Lower lobe of right lung (tissue), 2 donors: ENCODE results near the gene TRIM2. TPM values are rescaled to one million over a fixed set of nuclear protein-coding genes. Genes with fewer than 3 reads are reported as not detected.

ENCODE experiments used
- ATAC-seq, 2 donors: fragments of 200-7000 bp; cut with Tn5 transposase; one replicate each; pipeline ENCODE4 v1.9.1; 2020 to 2022; ENCODE audit warnings: mild to moderate bottlenecking in 2 of 2, moderate library complexity in 2 of 2
- DNase-seq: peaks from one replicate; pipeline ENCODE4 v3.0.0-alpha.2; 2020
- H3K27ac ChIP-seq: fragments of 200-600 bp; one replicate; pipeline ENCODE4 v1.8.0; 2022
- H3K27me3 ChIP-seq: fragments of 200-600 bp; one replicate; pipeline ENCODE4 v1.8.0; 2022; ENCODE audit warnings: low read depth
- H3K36me3 ChIP-seq: fragments of 200-600 bp; one replicate; pipeline ENCODE4 v1.8.0; 2022; ENCODE audit warnings: mild to moderate bottlenecking
- H3K4me1 ChIP-seq: fragments of 200-600 bp; one replicate; pipeline ENCODE4 v1.8.0; 2022
- H3K4me3 ChIP-seq: fragments of 200-600 bp; one replicate; pipeline ENCODE4 v1.8.0; 2022; ENCODE audit warnings: mild to moderate bottlenecking
- H3K9me3 ChIP-seq: fragments of 200-600 bp; one replicate; pipeline ENCODE4 v1.8.0; 2022
- CTCF ChIP-seq: fragments of 200-600 bp; IDR thresholded peaks from one replicate; pipeline ENCODE4 v1.8.0; 2022; ENCODE audit warnings: antibody characterized with exemption, mild to moderate bottlenecking
- intact Hi-C: fragments of 100-400 bp; cut with DNase I; formaldehyde crosslinking; loops from one replicate; pipeline ENCODE4 v1.11.0; 2022
- total RNA-seq: library from RNA; stranded (reverse); fragmentation: NEBNext Ultra II Directional; extraction: Animal tissue kit (Norgen Biotek cat#: 25700); gene quantifications from one replicate; pipeline ENCODE4 v1.2.1, GENCODE V29; 2021
- donor health status: DM: no; HTN: yes; CAD: no; lungs with severe emphysema.

Gene TRIM2
- total RNA-seq, 1 donor from 2014 or later = 32.6 TPM

- intact Hi-C loops = no loop called here
- H3K36me3 ChIP-seq = no peaks in the 10 kb centered on the region
- peaks cover 4% of the 10 kb centered on the region for H3K9me3 ChIP-seq
- H3K27me3 ChIP-seq = no peaks in the 10 kb centered on the region
- H3K4me3 ChIP-seq = no peak overlapping the region
- ATAC-seq (no peak), DNase-seq (no peak)
- H3K27ac ChIP-seq = no peak overlapping the region
- TF ChIP-seq CTCF = no peak
- H3K4me1 ChIP-seq = no peaks in the 10 kb centered on the region
These were observed 57.2 kb downstream of the TRIM2 start for GRCh38 chr4:153261461-153261860.

- H3K9me3 ChIP-seq = peaks cover 4% of the 10 kb centered on the region
- no peak overlapping the region for H3K4me3 ChIP-seq
- ATAC-seq (no peak), DNase-seq (no peak)
- H3K27me3 ChIP-seq = no peaks in the 10 kb centered on the region
- intact Hi-C loops = no loop called here
- no peak overlapping the region for H3K27ac ChIP-seq
- TF ChIP-seq CTCF = no peak
- peaks cover 2% of the 10 kb centered on the region for H3K4me1 ChIP-seq
- H3K36me3 ChIP-seq = no peaks in the 10 kb centered on the region
These were observed 57.7 kb downstream of the TRIM2 start for GRCh38 chr4:153261914-153262313.

GRCh38 chr4:153265306-153266047 lies 61.2 kb downstream of the TRIM2 start:
- TF ChIP-seq CTCF = no peak
- no peak for DNase-seq
- Histone ChIP-seq H3K27ac (no peak overlapping the region), H3K4me1 (peaks cover 11% of the 10 kb centered on the region), H3K27me3 (no peaks in the 10 kb centered on the region), H3K4me3 (no peak overlapping the region), H3K36me3 (no peaks in the 10 kb centered on the region), H3K9me3 (peaks cover 4% of the 10 kb centered on the region)
- intact Hi-C loops = no loop called here
- no peak for ATAC-seq

- Histone ChIP-seq H3K27me3 (no peaks in the 10 kb centered on the region), H3K27ac (no peak overlapping the region), H3K4me1 (peaks cover 11% of the 10 kb centered on the region), H3K4me3 (no peak overlapping the region), H3K36me3 (no peaks in the 10 kb centered on the region), H3K9me3 (peaks cover 4% of the 10 kb centered on the region)
- DNase-seq (no peak), ATAC-seq (peak; percentile 51 to 54)
- intact Hi-C loops = no loop called here
- TF ChIP-seq CTCF = no peak
These were observed 62.7 kb downstream of the TRIM2 start for GRCh38 chr4:153266988-153267387.

GRCh38 chr4:153267890-153268289 lies 63.6 kb downstream of the TRIM2 start:
- no peaks in the 10 kb centered on the region for H3K9me3 ChIP-seq
- DNase-seq = no peak
- no peak for TF ChIP-seq CTCF
- no peak overlapping the region for H3K27ac ChIP-seq
- intact Hi-C loops = no loop called here
- H3K36me3 ChIP-seq = no peaks in the 10 kb centered on the region
- peak in 1 of 2 donors; percentile 18 for ATAC-seq
- H3K4me3 ChIP-seq = no peak overlapping the region
- peaks cover 11% of the 10 kb centered on the region for H3K4me1 ChIP-seq
- no peaks in the 10 kb centered on the region for H3K27me3 ChIP-seq
